Central memory CD8-positive, alpha-beta T cell (primary cell): ENCODE results near the gene ZNF205.
"Not testable (repeated sequence)": the region's sequence is repeated elsewhere in the genome, so short reads cannot be mapped to it uniquely, and the experiment has no call there.

Experiments
- ATAC-seq: fragments of 150-1000 bp; cut with Tn5 transposase; replicated peaks from 2 replicates; pipeline ENCODE4 v1.10.0; 2022; ENCODE audit warnings: mild to moderate bottlenecking, moderate FRiP score, moderate number of reproducible peaks; ENCODE audit not compliant: poor library complexity, severe bottlenecking; ENCODE audit errors: extremely low read depth
- DNase-seq, 2 donors: peaks; one replicate each; pipeline ENCODE4 v3.0.0; 2021; ENCODE audit warnings: low spot score in 2 of 2
- H3K27ac Mint-ChIP-seq: one replicate; pipeline ENCODE4 v1.8.0; 2022; ENCODE audit warnings: low read depth, mild to moderate bottlenecking, moderate library complexity, mixed read lengths
- H3K27me3 Mint-ChIP-seq: one replicate; pipeline ENCODE4 v1.8.0; 2022; ENCODE audit warnings: mixed read lengths
- H3K36me3 Mint-ChIP-seq: one replicate; pipeline ENCODE4 v1.8.0; 2022; ENCODE audit warnings: mild to moderate bottlenecking, moderate library complexity, mixed read lengths; ENCODE audit not compliant: insufficient read depth
- H3K4me1 Mint-ChIP-seq: one replicate; pipeline ENCODE4 v1.8.0; 2022; ENCODE audit warnings: mixed read lengths
- H3K4me3 Mint-ChIP-seq: one replicate; pipeline ENCODE4 v1.8.0; 2022; ENCODE audit warnings: mild to moderate bottlenecking, moderate library complexity, mixed read lengths
- H3K9me3 Mint-ChIP-seq: one replicate; pipeline ENCODE4 v1.8.0; 2022; ENCODE audit warnings: mixed read lengths

The ZNF205 gene

DNA sequence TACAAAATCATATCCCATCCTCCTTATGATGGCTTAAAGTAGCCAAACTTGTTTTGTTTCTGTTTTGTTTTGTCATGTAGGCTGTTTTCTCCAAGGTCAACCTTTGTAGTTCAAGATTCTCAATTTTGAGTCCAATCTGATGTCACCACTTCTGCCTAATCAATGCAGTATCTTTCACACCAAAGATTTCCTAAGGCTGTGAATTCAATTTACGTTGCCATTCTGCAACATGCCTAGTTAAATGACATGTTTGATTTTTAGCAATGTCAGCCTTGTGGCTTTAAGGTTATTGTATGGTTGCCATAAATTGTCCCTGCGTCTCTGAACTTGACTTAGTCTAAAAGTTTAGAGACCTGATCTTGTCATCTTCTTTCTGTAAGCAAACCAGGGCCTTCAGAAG is 42.8 kb downstream of the ZNF205 start:
- H3K27ac Mint-ChIP-seq = no peak overlapping the region
- peaks cover 6% of the 10 kb centered on the region for H3K9me3 Mint-ChIP-seq
- peaks cover 46% of the 10 kb centered on the region for H3K4me1 Mint-ChIP-seq
- H3K36me3 Mint-ChIP-seq = peaks cover 70% of the 10 kb centered on the region
- no peak overlapping the region for H3K4me3 Mint-ChIP-seq
- DNase-seq = no peak
- ATAC-seq = no peak
- H3K27me3 Mint-ChIP-seq = no peaks in the 10 kb centered on the region

DNA sequence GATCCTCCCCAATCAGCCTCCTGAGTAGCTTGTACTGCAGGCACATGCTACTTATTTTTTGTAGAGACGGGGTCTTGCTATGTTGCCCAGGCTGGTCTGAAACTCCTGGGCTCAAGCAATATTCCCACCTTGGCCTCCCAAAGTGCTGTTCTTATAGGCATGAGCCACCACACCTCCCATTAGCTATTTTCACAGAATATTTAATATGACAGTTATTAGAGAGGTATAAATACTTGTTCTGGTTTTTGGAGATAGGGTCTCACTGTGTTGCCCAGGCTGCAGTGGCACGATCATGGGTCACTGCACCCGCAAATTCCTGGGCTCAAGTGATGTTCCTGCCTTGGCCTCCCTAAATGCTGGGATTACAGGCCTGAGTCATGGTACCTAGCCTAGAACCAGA is 43.6 kb downstream of the ZNF205 start:
- no peaks in the 10 kb centered on the region for H3K27me3 Mint-ChIP-seq
- peaks cover 38% of the 10 kb centered on the region for H3K4me1 Mint-ChIP-seq
- H3K9me3 Mint-ChIP-seq = peaks cover 6% of the 10 kb centered on the region
- DNase-seq (no peak), ATAC-seq (no peak)
- H3K36me3 Mint-ChIP-seq = peaks cover 65% of the 10 kb centered on the region
- no peak overlapping the region for H3K4me3 Mint-ChIP-seq
- H3K27ac Mint-ChIP-seq = no peak overlapping the region

DNA sequence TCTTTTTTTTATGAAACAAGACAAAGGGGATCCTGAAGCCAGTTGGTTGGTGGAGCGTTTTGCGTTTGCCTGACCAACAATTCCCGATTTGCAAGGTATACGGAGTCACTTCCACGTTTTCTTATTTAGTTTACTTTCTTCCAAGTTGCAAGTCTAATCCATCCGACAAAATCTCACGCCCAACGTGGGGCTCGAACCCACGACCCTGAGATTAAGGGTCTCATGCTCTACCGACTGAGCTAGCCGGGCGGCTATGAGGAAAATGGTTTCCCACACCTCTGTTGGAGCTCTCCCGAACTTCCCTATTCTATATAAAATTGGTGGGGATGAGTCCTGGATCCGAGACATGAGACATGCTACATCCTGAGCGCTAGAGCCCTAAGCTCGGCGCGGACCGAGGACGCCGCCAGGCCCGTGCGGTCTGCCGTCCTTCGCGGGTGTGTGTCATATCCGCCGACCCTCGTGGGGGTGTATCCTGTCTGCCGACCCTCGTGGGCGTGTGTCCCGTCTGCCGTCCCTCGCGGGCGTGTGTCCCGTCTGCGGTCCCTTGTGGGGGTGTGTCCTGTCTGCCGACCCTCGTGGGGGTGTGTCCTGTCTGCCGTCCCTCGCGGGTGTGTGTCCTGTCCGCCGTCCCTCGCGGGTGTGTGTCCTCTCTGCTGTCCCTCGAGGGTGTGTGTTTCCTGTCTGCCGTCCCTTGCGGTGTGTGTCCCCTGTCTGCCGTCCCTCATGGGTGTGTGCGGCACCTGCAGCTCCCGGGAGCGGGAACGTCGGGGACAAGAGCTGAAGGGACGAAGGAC is 45.0 kb downstream of the ZNF205 start:
- ATAC-seq = peak; percentile 19
- Mint-ChIP-seq H3K4me1 (peaks cover 28% of the 10 kb centered on the region), H3K27ac (peak overlapping the region; percentile 100), H3K27me3 (no peaks in the 10 kb centered on the region), H3K9me3 (peaks cover 6% of the 10 kb centered on the region), H3K4me3 (peak overlapping the region; percentile 92), H3K36me3 (peaks cover 57% of the 10 kb centered on the region)
- peak in 1 of 2 donors; percentile 49 for DNase-seq

DNA sequence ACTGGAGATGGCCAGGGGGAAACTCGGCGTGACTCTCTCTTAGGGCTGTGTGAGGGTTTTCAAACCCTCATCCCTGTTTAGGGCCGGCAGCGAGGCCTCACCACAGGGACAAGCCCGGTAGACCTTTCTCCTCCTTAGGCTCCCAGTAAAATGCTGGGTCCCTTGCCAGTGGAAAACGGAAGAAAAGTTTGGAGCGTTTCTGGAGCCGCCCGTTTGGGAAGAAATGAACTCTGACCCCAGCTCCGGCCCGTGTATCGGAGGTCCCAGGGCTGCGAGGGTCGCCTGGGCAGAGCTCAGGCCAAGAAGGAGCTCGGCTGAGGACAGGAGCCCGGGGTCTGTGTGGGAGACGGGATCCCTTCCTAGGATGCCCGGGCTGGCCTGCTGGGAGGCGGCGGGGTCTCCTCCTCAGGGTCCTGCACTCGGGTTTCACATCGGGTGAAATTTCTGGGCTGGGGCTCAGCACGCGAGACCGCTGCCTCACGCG is 45.7 kb downstream of the ZNF205 start:
- Mint-ChIP-seq H3K36me3 (peaks cover 51% of the 10 kb centered on the region), H3K27me3 (no peaks in the 10 kb centered on the region), H3K4me3 (peak overlapping the region; percentile 92), H3K27ac (peak overlapping the region; percentile 100), H3K9me3 (peaks cover 6% of the 10 kb centered on the region), H3K4me1 (peaks cover 23% of the 10 kb centered on the region)
- DNase-seq (no peak), ATAC-seq (peak; percentile 1)

DNA sequence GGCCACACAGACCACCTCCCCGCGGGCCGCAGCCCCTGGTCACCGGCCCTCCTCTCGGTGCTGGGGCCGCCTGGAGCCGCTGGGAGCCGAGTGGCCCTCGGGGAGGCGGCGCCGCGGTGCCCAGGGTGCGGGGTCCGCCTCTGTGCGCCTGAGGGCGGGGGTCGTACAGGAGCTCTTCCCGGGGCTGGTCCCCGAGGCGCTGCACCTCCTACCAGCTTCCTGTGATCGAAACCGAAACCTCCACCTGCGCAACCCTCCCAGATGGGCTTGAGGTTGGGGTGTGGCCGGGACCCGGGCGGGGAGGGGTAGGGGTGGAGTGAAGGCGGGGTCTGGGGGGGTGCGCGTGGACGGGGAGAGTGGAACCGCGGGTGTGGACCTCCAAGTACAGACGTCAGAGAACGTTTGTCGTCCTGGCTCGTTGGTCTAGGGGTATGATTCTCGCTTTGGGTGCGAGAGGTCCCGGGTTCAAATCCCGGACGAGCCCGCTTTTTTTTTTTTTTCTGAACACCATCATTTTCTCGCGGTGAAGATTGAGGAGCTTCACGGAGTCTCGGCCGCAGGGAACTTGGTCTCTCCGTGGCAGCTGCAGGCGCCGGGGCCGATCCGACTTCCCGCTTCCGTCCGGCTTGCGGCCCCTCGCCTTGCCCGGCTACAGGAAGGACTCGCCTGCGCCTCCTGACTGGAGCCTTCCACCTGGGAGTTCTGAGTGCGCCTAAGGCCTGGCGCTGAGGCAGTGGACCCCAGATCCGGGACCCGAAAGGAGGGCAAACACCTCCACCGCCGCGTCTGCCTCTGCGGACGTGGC is 46.3 kb downstream of the ZNF205 start:
- DNase-seq (peak; percentile 92 to 94), ATAC-seq (peak; percentile 89)
- Mint-ChIP-seq H3K4me3 (peak overlapping the region; percentile 92), H3K27ac (peak overlapping the region; percentile 100), H3K27me3 (no peaks in the 10 kb centered on the region), H3K36me3 (peaks cover 51% of the 10 kb centered on the region), H3K9me3 (peaks cover 6% of the 10 kb centered on the region), H3K4me1 (peaks cover 23% of the 10 kb centered on the region)

DNA sequence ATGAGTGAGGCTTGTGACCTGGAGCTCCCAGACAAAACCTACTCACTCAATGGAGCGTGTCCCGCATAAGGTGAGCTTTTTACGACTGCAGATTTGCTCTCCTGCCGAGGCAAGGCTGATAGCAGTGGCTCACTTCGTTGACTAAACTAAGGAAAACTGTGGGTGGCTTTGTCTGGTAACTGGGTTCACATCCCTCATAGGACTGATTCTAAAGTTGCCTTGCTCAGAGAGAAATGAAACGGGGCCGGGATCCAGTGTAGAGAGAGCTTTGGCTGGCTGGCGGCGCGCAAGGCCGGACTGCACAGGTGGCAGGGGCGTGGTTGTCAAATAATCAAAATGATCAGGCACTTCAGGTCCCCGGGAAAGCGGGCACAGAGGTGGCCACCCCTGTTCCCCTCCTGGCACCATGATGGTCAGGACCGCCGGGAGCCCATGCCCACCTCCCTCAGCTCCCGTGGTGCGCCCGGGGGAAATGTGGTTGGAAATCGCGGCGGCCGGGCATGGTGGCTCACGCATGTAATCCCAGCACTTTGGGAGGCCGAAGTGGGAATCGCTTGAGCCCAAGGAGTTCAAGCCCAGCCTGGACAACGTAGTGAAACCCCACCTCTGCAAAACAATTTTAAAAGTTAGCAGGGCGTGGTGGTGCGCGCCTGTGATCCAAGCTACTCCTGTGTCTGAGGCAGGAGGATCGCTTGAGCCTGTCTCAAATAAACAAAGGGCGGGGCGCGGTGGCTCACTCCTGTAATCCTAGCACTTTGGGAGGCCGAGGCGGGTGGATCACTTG is 49.0 kb downstream of the ZNF205 start:
- Mint-ChIP-seq H3K9me3 (no peaks in the 10 kb centered on the region), H3K4me1 (peaks cover 33% of the 10 kb centered on the region), H3K4me3 (no peak overlapping the region), H3K27me3 (no peaks in the 10 kb centered on the region), H3K36me3 (peaks cover 39% of the 10 kb centered on the region), H3K27ac (no peak overlapping the region)
- ATAC-seq = no peak
- no peak for DNase-seq

DNA sequence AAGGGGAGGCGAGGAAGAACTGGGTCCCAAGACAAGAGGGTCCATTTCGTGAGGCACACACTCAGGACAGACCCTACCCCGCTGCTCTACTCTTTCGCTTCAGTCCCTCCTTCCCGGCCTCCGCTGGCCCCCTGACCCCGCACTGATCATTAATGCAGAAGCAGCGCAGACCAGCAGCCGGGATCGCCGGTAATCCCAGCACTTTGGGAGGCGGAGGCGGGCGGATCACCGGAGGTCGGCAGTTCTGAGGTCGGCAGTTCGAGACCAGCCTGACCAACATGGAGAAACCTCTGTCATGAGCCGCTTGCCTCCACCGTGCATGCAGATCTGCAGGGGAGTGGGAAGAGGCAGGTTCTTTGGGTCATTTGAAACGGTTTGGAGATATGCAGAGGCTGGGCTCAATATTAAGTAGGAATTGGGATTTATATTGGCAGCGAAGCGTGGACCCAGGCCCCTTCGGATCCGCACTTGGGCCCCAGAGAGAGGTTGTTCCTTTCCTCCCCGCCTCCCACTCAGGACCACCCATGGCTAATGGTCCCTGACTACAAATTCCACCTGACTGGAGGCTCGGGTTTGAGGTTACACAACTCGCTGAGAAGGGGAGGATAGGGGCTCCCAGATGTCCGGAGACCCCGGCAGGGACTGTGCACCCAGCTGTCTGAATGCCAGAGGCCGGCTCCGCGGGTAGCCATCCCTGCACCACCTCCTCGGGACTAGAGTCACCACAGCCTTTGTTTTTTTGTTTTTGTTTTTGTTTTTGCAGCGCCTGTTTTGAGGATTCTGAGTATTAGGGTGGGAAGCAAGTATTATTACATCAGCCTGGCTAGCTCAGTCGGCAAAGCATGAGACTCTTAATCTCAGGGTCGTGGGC is 52.0 kb downstream of the ZNF205 start:
- no peak for ATAC-seq
- H3K4me3 Mint-ChIP-seq = no peak overlapping the region
- peaks cover 13% of the 10 kb centered on the region for H3K4me1 Mint-ChIP-seq

DNA sequence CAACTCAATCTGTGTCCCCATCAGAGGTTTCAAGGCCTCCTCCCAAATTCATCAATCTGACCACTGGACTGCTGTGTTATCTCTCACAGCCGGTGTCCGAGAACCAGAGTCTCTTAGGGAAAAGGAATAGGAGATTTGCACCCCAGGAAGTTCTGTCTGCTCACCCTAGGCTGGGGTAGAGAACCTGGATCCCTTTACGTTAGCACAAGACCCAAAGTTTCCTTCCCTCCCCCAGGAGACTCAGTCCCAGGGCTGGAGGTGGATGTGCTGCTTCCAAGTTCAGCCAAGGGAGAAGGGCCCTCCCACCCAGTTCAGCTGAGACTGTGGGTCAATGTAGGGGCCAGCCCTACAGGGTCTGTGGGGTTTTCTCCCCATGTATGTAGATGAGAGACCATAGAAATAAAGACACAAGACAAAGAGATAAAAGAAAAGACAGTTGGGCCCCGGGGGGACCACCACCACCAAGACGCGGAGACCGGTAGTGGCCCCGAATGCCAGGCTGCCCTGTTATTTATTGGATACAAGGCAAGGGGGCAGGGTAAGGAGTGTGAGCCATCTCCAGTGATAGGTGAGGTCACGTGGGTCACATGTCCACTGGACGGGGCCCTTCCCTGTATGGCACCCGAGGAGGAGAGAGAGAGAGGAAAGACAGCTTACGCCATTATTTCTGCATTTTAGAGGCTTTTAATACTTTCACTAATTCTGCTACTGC is 52.9 kb downstream of the ZNF205 start:
- Mint-ChIP-seq H3K4me3 (peak overlapping the region; percentile 47), H3K9me3 (no peaks in the 10 kb centered on the region), H3K27ac (peak overlapping the region; percentile 89), H3K36me3 (peaks cover 8% of the 10 kb centered on the region), H3K4me1 (peaks cover 9% of the 10 kb centered on the region), H3K27me3 (no peaks in the 10 kb centered on the region)
- ATAC-seq = no peak
- no peak for DNase-seq

More for the DNA sequence above, 52.0 kb downstream of the ZNF205 start:
- DNase-seq = no peak
- H3K27me3 Mint-ChIP-seq = no peaks in the 10 kb centered on the region
- H3K9me3 Mint-ChIP-seq = no peaks in the 10 kb centered on the region
- no peak overlapping the region for H3K27ac Mint-ChIP-seq
- peaks cover 13% of the 10 kb centered on the region for H3K36me3 Mint-ChIP-seq

DNA sequence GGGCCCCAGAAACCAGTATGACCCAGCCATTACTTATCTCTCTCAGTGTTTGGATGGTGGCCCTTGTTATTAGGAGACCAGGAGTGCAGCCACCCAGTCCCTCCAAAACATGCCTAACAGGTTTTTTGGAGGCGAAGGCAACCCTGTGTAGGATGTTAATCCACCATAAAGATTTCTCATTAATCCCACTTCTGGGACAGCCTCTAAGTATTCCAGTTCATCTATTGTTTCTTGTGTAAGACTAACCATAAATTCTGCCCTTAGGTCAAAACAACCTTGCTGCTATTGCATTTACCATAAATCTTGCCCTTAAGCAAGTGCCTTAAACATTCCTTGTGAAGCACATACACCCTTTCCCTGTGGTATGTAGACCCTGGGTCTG is 54.1 kb downstream of the ZNF205 start:
- Mint-ChIP-seq H3K27ac (no peak overlapping the region), H3K36me3 (peaks cover 11% of the 10 kb centered on the region), H3K4me1 (peaks cover 18% of the 10 kb centered on the region), H3K4me3 (no peak overlapping the region), H3K9me3 (no peaks in the 10 kb centered on the region), H3K27me3 (peaks cover 8% of the 10 kb centered on the region)
- no peak for DNase-seq
- no peak for ATAC-seq

DNA sequence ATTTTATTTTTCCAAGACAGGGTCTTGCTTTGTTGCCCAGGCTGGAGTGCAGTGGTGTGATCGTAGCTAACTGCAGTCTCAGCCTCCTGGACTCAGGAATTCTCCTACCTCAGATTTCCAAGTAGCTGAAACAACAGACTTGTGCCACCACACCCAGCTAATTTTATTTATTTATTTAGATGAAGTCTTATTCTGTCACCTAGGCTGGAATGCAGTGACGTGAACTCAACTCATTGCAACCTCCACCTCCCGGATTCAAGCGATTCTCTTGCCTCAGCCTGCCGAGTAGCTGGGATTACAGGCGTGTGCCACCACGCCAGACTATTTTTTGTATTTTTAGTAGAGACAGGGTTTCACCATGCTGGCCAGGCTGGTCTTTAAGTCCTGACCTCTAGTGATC is 56.3 kb downstream of the ZNF205 start:
- not testable (repeated sequence) for DNase-seq, ATAC-seq, H3K4me3 Mint-ChIP-seq, H3K9me3 Mint-ChIP-seq, H3K27ac Mint-ChIP-seq
- H3K36me3 Mint-ChIP-seq = peaks cover 21% of the 10 kb centered on the region
- H3K4me1 Mint-ChIP-seq = peaks cover 25% of the 10 kb centered on the region
- peaks cover 19% of the 10 kb centered on the region for H3K27me3 Mint-ChIP-seq
